SK-N-SH (cell line): ENCODE measurements around the gene NOL4L.

Source experiments
- CHD2 ChIP-seq: fragments of 150-350 bp; IDR thresholded peaks from 2 replicates; pipeline ENCODE4 v1.6.1; 2018; ENCODE audit warnings: low read length; ENCODE audit not compliant: partially characterized antibody
- CTCF ChIP-seq: fragments of 200-600 bp; sonication (generic); IDR thresholded peaks from 2 replicates; pipeline ENCODE4 v1.6.1; 2017; ENCODE audit warnings: antibody characterized with exemption, mild to moderate bottlenecking, moderate library complexity
- EP300 ChIP-seq, 2 experiments: IDR thresholded peaks; 2 replicates each; pipeline versions ENCODE4 v1.4.0 to v1.6.1; 2012; ENCODE audit warnings: borderline replicate concordance in 1 of 2, low read depth in 1 of 2, low read length in 1 of 2
- IRF3 ChIP-seq: fragments of 150-350 bp; IDR thresholded peaks from 2 replicates; pipeline ENCODE4 v1.6.1; 2016; ENCODE audit warnings: mild to moderate bottlenecking, low read depth, low read length
- MAX ChIP-seq: IDR thresholded peaks from 2 replicates; pipeline ENCODE4 v1.4.0; 2012; ENCODE audit warnings: low read depth
- POLR2AphosphoS5 ChIP-seq: IDR thresholded peaks from 2 replicates; pipeline ENCODE4 v1.6.1; 2012; ENCODE audit warnings: low read depth, low read length
- RAD21 ChIP-seq: IDR thresholded peaks from 2 replicates; pipeline ENCODE4 v1.6.1; 2012; ENCODE audit warnings: mild to moderate bottlenecking, low read length
- SIN3A ChIP-seq: IDR thresholded peaks from 2 replicates; pipeline ENCODE4 v1.6.1; 2012; ENCODE audit warnings: low read depth, mild to moderate bottlenecking, low read length, moderate library complexity, borderline replicate concordance
- TF ChIP-seq, protein P1 (sequence below): IDR thresholded peaks from 2 replicates; pipeline ENCODE4 v1.4.0; 2012; ENCODE audit warnings: low read depth, borderline replicate concordance

GRCh38 chr20:32532246-32532645 lies 52.9 kb downstream of the NOL4L start:
- no peak for TF ChIP-seq POLR2AphosphoS5
- TF ChIP-seq CTCF: no peak
- no peak for TF ChIP-seq CHD2
- no peak for TF ChIP-seq IRF3
- TF ChIP-seq EP300 (IDR thresholded peaks at IDR 0.05; ENCODE audit: borderline replicate concordance in 1 of 2, low read depth in 1 of 2, low read length in 1 of 2): no peak
- TF ChIP-seq MAX: no peak
- no peak for TF ChIP-seq SIN3A
- no peak for TF ChIP-seq RAD21
- TF ChIP-seq, protein P1, sequence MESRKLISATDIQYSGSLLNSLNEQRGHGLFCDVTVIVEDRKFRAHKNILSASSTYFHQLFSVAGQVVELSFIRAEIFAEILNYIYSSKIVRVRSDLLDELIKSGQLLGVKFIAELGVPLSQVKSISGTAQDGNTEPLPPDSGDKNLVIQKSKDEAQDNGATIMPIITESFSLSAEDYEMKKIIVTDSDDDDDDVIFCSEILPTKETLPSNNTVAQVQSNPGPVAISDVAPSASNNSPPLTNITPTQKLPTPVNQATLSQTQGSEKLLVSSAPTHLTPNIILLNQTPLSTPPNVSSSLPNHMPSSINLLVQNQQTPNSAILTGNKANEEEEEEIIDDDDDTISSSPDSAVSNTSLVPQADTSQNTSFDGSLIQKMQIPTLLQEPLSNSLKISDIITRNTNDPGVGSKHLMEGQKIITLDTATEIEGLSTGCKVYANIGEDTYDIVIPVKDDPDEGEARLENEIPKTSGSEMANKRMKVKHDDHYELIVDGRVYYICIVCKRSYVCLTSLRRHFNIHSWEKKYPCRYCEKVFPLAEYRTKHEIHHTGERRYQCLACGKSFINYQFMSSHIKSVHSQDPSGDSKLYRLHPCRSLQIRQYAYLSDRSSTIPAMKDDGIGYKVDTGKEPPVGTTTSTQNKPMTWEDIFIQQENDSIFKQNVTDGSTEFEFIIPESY: no peak
